H9 (cell line): ENCODE measurements around the gene SPATA16. TPM values are rescaled to one million over a fixed set of nuclear protein-coding genes. Genes with fewer than 3 reads are reported as not detected.

Source experiments
- DNase-seq: peaks from one replicate; pipeline ENCODE4 v3.0.0-alpha.2; 2017
- H2AFZ ChIP-seq: one replicate; pipeline ENCODE4 v1.6.1; 2013; ENCODE audit warnings: mild to moderate bottlenecking, low read length, control low read depth, moderate library complexity
- H2AK5ac ChIP-seq: 2 replicates; pipeline ENCODE4 v1.6.1; 2013; ENCODE audit warnings: low read length, control low read depth, mixed read lengths; ENCODE audit not compliant: insufficient read length
- H2BK120ac ChIP-seq: one replicate; pipeline ENCODE4 v1.6.1; 2013; ENCODE audit warnings: low read depth, mild to moderate bottlenecking, low read length, control low read depth, inconsistent platforms; ENCODE audit not compliant: poor library complexity, severe bottlenecking
- H2BK12ac ChIP-seq: 2 replicates; pipeline ENCODE4 v1.6.1; 2013; ENCODE audit warnings: low read length, control low read depth, mixed read lengths, low read depth; ENCODE audit not compliant: insufficient read length
- H2BK15ac ChIP-seq: 2 replicates; pipeline ENCODE4 v1.6.1; 2013; ENCODE audit warnings: low read depth, low read length, control low read depth
- H2BK20ac ChIP-seq: one replicate; pipeline ENCODE4 v1.6.1; 2013; ENCODE audit warnings: low read depth, mild to moderate bottlenecking, low read length, control low read depth, inconsistent platforms; ENCODE audit not compliant: poor library complexity, severe bottlenecking
- H2BK5ac ChIP-seq: 2 replicates; pipeline ENCODE4 v1.6.1; 2013; ENCODE audit warnings: low read length, control low read depth, mixed read lengths; ENCODE audit not compliant: insufficient read length
- H3K14ac ChIP-seq: 2 replicates; pipeline ENCODE4 v1.6.1; 2013; ENCODE audit warnings: low read length, control low read depth; ENCODE audit not compliant: insufficient read depth
- H3K18ac ChIP-seq: 2 replicates; pipeline ENCODE4 v1.6.1; 2013; ENCODE audit warnings: low read depth, mild to moderate bottlenecking, mixed read lengths, low read length, control low read depth; ENCODE audit not compliant: insufficient read length
- H3K23ac ChIP-seq: 2 replicates; pipeline ENCODE4 v1.6.1; 2013; ENCODE audit warnings: low read length, control low read depth, mixed read lengths, low read depth; ENCODE audit not compliant: insufficient read length
- H3K23me2 ChIP-seq: 2 replicates; pipeline ENCODE4 v1.6.1; 2013; ENCODE audit warnings: low read depth, mild to moderate bottlenecking, mixed read lengths, low read length, control low read depth; ENCODE audit not compliant: insufficient read length, poor library complexity, severe bottlenecking
- H3K27ac ChIP-seq: 2 replicates; pipeline ENCODE4 v1.5.1; 2013; ENCODE audit warnings: low read length, control low read depth, mixed read lengths, low read depth; ENCODE audit not compliant: insufficient read length
- H3K27me3 ChIP-seq: 2 replicates; pipeline ENCODE4 v1.6.1; 2013; ENCODE audit warnings: low read length, control low read depth, inconsistent platforms; ENCODE audit not compliant: insufficient read depth
- H3K4ac ChIP-seq: 2 replicates; pipeline ENCODE4 v1.6.1; 2013; ENCODE audit warnings: low read depth, mild to moderate bottlenecking, control low read depth, inconsistent platforms, low read length, moderate library complexity
- H3K4me1 ChIP-seq: 2 replicates; pipeline ENCODE4 v1.6.1; 2013; ENCODE audit warnings: low read length, control low read depth, inconsistent platforms; ENCODE audit not compliant: insufficient read depth
- H3K4me2 ChIP-seq: 2 replicates; pipeline ENCODE4 v1.6.1; 2013; ENCODE audit warnings: low read length, control low read depth, mixed read lengths; ENCODE audit not compliant: insufficient read length, insufficient read depth
- H3K56ac ChIP-seq: 2 replicates; pipeline ENCODE4 v1.6.1; 2013; ENCODE audit warnings: low read depth, mild to moderate bottlenecking, mixed read lengths, low read length, control low read depth; ENCODE audit not compliant: insufficient read length
- H3K79me1 ChIP-seq: 2 replicates; pipeline ENCODE4 v1.6.1; 2013; ENCODE audit warnings: low read depth, mild to moderate bottlenecking, moderate library complexity, low read length, control low read depth, inconsistent platforms; ENCODE audit not compliant: insufficient read depth, poor library complexity, severe bottlenecking
- H3K79me2 ChIP-seq: 2 replicates; pipeline ENCODE4 v1.6.1; 2013; ENCODE audit warnings: low read length, control low read depth, inconsistent platforms; ENCODE audit not compliant: insufficient read depth
- H3K9ac ChIP-seq: 2 replicates; pipeline ENCODE4 v1.6.1; 2013; ENCODE audit warnings: low read length, control low read depth, mixed read lengths; ENCODE audit not compliant: insufficient read length; ENCODE audit errors: extremely low read depth
- H3K9me3 ChIP-seq: one replicate; pipeline ENCODE4 v1.6.1; 2013; ENCODE audit warnings: low read depth, low read length, inconsistent platforms; ENCODE audit not compliant: control insufficient read depth
- H3T11ph ChIP-seq: one replicate; pipeline ENCODE4 v1.6.1; 2013; ENCODE audit warnings: mild to moderate bottlenecking, low read length, control low read depth, inconsistent platforms
- H4K20me1 ChIP-seq: one replicate; pipeline ENCODE4 v1.6.1; 2013; ENCODE audit not compliant: control insufficient read depth, insufficient read length, insufficient read depth
- H4K5ac ChIP-seq: 2 replicates; pipeline ENCODE4 v1.6.1; 2013; ENCODE audit warnings: low read depth, mild to moderate bottlenecking, mixed read lengths, low read length, control low read depth; ENCODE audit not compliant: insufficient read length
- H4K8ac ChIP-seq: replicated peaks from 2 replicates; pipeline ENCODE4 v1.6.1; 2013; ENCODE audit warnings: low read length, control low read depth, mixed read lengths, low read depth; ENCODE audit not compliant: insufficient read length
- H4K91ac ChIP-seq: 2 replicates; pipeline ENCODE4 v1.6.1; 2013; ENCODE audit warnings: low read depth, mild to moderate bottlenecking, moderate library complexity, mixed read lengths, low read length, control low read depth; ENCODE audit not compliant: insufficient read length
- H3K27ac Mint-ChIP-seq, 3 experiments: 2 replicates in 2 of 3; 3 replicates in 1 of 3; pipeline ENCODE4 v1.8.0; 2020 to 2021; ENCODE audit warnings: mixed read lengths in 3 of 3, mild to moderate bottlenecking in 1 of 3, moderate library complexity in 1 of 3
- H3K27me3 Mint-ChIP-seq: 2 replicates; pipeline ENCODE4 v1.8.0; 2021; ENCODE audit warnings: low read depth, mild to moderate bottlenecking, moderate library complexity, mixed read lengths
- H3K36me3 Mint-ChIP-seq, 3 experiments: 2 replicates in 2 of 3; 3 replicates in 1 of 3; pipeline ENCODE4 v1.8.0; 2020 to 2021; ENCODE audit warnings: low read depth in 3 of 3, mixed read lengths in 3 of 3; ENCODE audit not compliant: insufficient read depth in 1 of 3
- H3K4me1 Mint-ChIP-seq, 2 experiments: 2 replicates each; pipeline ENCODE4 v1.8.0; 2020; ENCODE audit warnings: mixed read lengths in 2 of 2
- H3K4me3 Mint-ChIP-seq, 2 experiments: 2 replicates in 1 of 2; 3 replicates in 1 of 2; pipeline ENCODE4 v1.8.0; 2020 to 2021; ENCODE audit warnings: mild to moderate bottlenecking in 2 of 2, mixed read lengths in 2 of 2, moderate library complexity in 1 of 2
- H3K9me3 Mint-ChIP-seq, 2 experiments: 2 replicates in 1 of 2; 3 replicates in 1 of 2; pipeline ENCODE4 v1.8.0; 2020; ENCODE audit warnings: mild to moderate bottlenecking in 2 of 2, mixed read lengths in 2 of 2, moderate library complexity in 1 of 2
- WGBS: extraction: QIAGEN DNeasy Blood & Tissue Kit; methylation state at CpG from one replicate; pipeline ENCODE4 v1.1.7; 2013; ENCODE audit warnings: missing lambda C conversion rate, low lambda C conversion rate, mixed read lengths; ENCODE audit not compliant: insufficient read length; ENCODE audit errors: extremely low coverage; 5-methylcytosine and 5-hydroxymethylcytosine counted together
- total RNA-seq: library from RNA; stranded (reverse); gene quantifications from 2 replicates; pipeline ENCODE4 v1.2.1, GENCODE V29; 2021
- TF ChIP-seq, protein P1 (sequence below): fragments of 200-600 bp; sonication (generic); conservative IDR thresholded peaks from 3 replicates; pipeline ENCODE4 v1.8.0; 2021; ENCODE audit warnings: antibody characterized with exemption, mild to moderate bottlenecking

SPATA16 gene
- total RNA-seq, 1 experiment from 2014 or later = not detected

DNA sequence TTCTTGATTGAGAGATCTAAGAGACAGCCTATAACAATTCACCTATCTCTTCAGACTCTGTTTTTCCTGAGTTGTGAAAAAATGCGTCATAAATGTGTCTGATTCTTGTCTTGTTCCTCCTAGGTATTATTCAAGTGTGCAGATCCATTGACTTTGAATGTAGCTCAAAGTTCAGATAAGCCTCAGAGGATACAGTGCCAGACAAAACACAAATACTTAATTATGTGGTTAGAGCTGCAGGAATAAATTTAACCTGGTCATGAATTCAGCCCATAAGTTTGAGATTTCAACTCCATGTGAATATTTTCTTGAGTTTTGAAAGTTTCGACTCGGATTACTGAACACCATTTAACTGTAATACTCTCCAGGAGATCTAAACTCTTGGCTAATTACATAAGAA is 216.5 kb downstream of the SPATA16 start:
- Histone ChIP-seq H3K27me3 (no peaks in the 10 kb centered on the region), H2BK20ac (no peak overlapping the region), H3K4ac (no peak overlapping the region), H2BK12ac (no peak overlapping the region), H3K4me2 (no peak overlapping the region), H4K5ac (no peak overlapping the region), H2BK15ac (no peak overlapping the region), H2AFZ (no peak overlapping the region), H4K91ac (no peak overlapping the region), H3K4me1 (no peaks in the 10 kb centered on the region), H2BK5ac (no peak overlapping the region), H3T11ph (no peak overlapping the region), H3K9ac (no peak overlapping the region), H3K23ac (no peak overlapping the region), H3K56ac (no peak overlapping the region), H4K8ac (no peak overlapping the region), H3K14ac (no peak overlapping the region), H2BK120ac (no peak overlapping the region), H3K27ac (no peak overlapping the region), H3K9me3 (no peaks in the 10 kb centered on the region), H3K79me2 (no peaks in the 10 kb centered on the region), H4K20me1 (no peaks in the 10 kb centered on the region), H3K18ac (no peak overlapping the region), H2AK5ac (no peak overlapping the region), H3K23me2 (no peaks in the 10 kb centered on the region), H3K79me1 (no peaks in the 10 kb centered on the region)
- Mint-ChIP-seq H3K9me3 (no peaks in the 10 kb centered on the region), H3K27ac (no peak overlapping the region), H3K36me3 (no peaks in the 10 kb centered on the region), H3K27me3 (no peaks in the 10 kb centered on the region), H3K4me1 (peaks cover 0 to 7% of the 10 kb centered on the region in 2 experiments; a peak in 2 of 4 replicates), H3K4me3 (no peak overlapping the region)
- no CpG with 5 or more reads among the region's 3 CpGs for WGBS
- TF ChIP-seq, protein P1, sequence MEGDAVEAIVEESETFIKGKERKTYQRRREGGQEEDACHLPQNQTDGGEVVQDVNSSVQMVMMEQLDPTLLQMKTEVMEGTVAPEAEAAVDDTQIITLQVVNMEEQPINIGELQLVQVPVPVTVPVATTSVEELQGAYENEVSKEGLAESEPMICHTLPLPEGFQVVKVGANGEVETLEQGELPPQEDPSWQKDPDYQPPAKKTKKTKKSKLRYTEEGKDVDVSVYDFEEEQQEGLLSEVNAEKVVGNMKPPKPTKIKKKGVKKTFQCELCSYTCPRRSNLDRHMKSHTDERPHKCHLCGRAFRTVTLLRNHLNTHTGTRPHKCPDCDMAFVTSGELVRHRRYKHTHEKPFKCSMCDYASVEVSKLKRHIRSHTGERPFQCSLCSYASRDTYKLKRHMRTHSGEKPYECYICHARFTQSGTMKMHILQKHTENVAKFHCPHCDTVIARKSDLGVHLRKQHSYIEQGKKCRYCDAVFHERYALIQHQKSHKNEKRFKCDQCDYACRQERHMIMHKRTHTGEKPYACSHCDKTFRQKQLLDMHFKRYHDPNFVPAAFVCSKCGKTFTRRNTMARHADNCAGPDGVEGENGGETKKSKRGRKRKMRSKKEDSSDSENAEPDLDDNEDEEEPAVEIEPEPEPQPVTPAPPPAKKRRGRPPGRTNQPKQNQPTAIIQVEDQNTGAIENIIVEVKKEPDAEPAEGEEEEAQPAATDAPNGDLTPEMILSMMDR = no peak
- DNase-seq = no peak
